WTC11 (cell line): ENCODE data around the gene CASP6. TPM values are rescaled to one million over a fixed set of nuclear protein-coding genes. Genes with fewer than 3 reads are reported as not detected.

Experiments
- ATAC-seq: fragments of 200-7000 bp; cut with Tn5 transposase; 2 replicates; pipeline ENCODE4 v1.10.0; 2021; ENCODE audit warnings: mild to moderate bottlenecking, moderate library complexity
- CTCF ChIA-PET: fragments of 300-600 bp; sonication (Branson Sonifier 250); formaldehyde crosslinking; loops from one replicate; lab custom pipeline; 2021; ENCODE audit warnings: antibody characterized with exemption; lab: Charles Lee
- POLR2A ChIA-PET: fragments of 350-600 bp; sonication (Branson Sonifier 250); formaldehyde crosslinking; loops from one replicate; lab custom pipeline; 2021; ENCODE audit warnings: antibody characterized with exemption; lab: Charles Lee
- DNase-seq: peaks from one replicate; pipeline ENCODE4 v3.0.0; 2021; ENCODE audit warnings: low spot score
- H3K27ac Mint-ChIP-seq: 2 replicates; pipeline ENCODE4 v1.8.0; 2021; ENCODE audit warnings: mixed read lengths
- H3K27me3 Mint-ChIP-seq: 2 replicates; pipeline ENCODE4 v1.8.0; 2021; ENCODE audit warnings: low read depth, mild to moderate bottlenecking, moderate library complexity, mixed read lengths
- H3K36me3 Mint-ChIP-seq: 2 replicates; pipeline ENCODE4 v1.8.0; 2021; ENCODE audit warnings: mixed read lengths
- H3K4me1 Mint-ChIP-seq: 2 replicates; pipeline ENCODE4 v1.8.0; 2022; ENCODE audit warnings: mixed read lengths
- H3K4me3 Mint-ChIP-seq: 2 replicates; pipeline ENCODE4 v1.8.0; 2021; ENCODE audit warnings: mild to moderate bottlenecking, moderate library complexity, mixed read lengths
- H3K9me3 Mint-ChIP-seq: 2 replicates; pipeline ENCODE4 v1.8.0; 2021; ENCODE audit warnings: mixed read lengths
- CDX4 ChIP-seq: fragments of 250-450 bp; sonication (Bioruptor Pico); IDR thresholded peaks from 2 replicates; pipeline ENCODE4 v1.9.0; 2021; ENCODE audit warnings: moderate library complexity, mild to moderate bottlenecking, inconsistent platforms, borderline replicate concordance
- CREM ChIP-seq: sonication (generic); formaldehyde crosslinking; IDR thresholded peaks from 2 replicates; pipeline ENCODE4 v1.8.1; 2022; ENCODE audit warnings: mild to moderate bottlenecking, missing genetic modification reagents, moderate library complexity
- E2F1 ChIP-seq: sonication (generic); formaldehyde crosslinking; IDR thresholded peaks from 2 replicates; pipeline ENCODE4 v1.8.0; 2022; ENCODE audit warnings: mild to moderate bottlenecking, missing genetic modification reagents
- E2F5 ChIP-seq: sonication (generic); formaldehyde crosslinking; IDR thresholded peaks from 2 replicates; pipeline ENCODE4 v1.8.1; 2022; ENCODE audit warnings: mild to moderate bottlenecking, moderate library complexity, missing genetic modification reagents
- MYBL2 ChIP-seq: sonication (generic); formaldehyde crosslinking; IDR thresholded peaks from 2 replicates; pipeline ENCODE4 v1.8.1; 2023; ENCODE audit warnings: mild to moderate bottlenecking, moderate library complexity, missing genetic modification reagents
- NFYB ChIP-seq: sonication (generic); formaldehyde crosslinking; conservative IDR thresholded peaks from 2 replicates; pipeline ENCODE4 v1.8.0; 2022; ENCODE audit warnings: low read depth, missing genetic modification reagents
- NR1H2 ChIP-seq: sonication (generic); formaldehyde crosslinking; IDR thresholded peaks from 2 replicates; pipeline ENCODE4 v1.9.0; 2021; ENCODE audit warnings: mild to moderate bottlenecking, moderate library complexity, missing genetic modification reagents
- NR2C2 ChIP-seq: sonication (generic); formaldehyde crosslinking; IDR thresholded peaks from 2 replicates; pipeline ENCODE4 v1.8.0; 2022; ENCODE audit warnings: mild to moderate bottlenecking, missing genetic modification reagents
- PRRX2 ChIP-seq: fragments of 250-450 bp; sonication (Bioruptor Pico); IDR thresholded peaks from 2 replicates; pipeline ENCODE4 v1.8.0; 2021; ENCODE audit warnings: mild to moderate bottlenecking
- RELA ChIP-seq: sonication (generic); formaldehyde crosslinking; IDR thresholded peaks from 2 replicates; pipeline ENCODE4 v1.8.1; 2022; ENCODE audit warnings: missing genetic modification reagents, mild to moderate bottlenecking, borderline replicate concordance
- SMAD3 ChIP-seq: sonication (generic); formaldehyde crosslinking; IDR thresholded peaks from 2 replicates; pipeline ENCODE4 v1.8.0; 2022; ENCODE audit warnings: missing genetic modification reagents, mild to moderate bottlenecking, borderline replicate concordance
- STAT6 ChIP-seq: sonication (generic); formaldehyde crosslinking; conservative IDR thresholded peaks from 2 replicates; pipeline ENCODE4 v1.8.1; 2023; ENCODE audit warnings: mild to moderate bottlenecking, low read depth, missing genetic modification reagents, moderate library complexity
- TCF7 ChIP-seq: sonication (generic); formaldehyde crosslinking; IDR thresholded peaks from 2 replicates; pipeline ENCODE4 v1.8.0; 2022; ENCODE audit warnings: mild to moderate bottlenecking, low read depth, missing genetic modification reagents, moderate library complexity
- TEAD4 ChIP-seq: sonication (generic); formaldehyde crosslinking; IDR thresholded peaks from 2 replicates; pipeline ENCODE4 v1.8.0; 2022; ENCODE audit warnings: mild to moderate bottlenecking, missing genetic modification reagents
- ZNF263 ChIP-seq: sonication (generic); formaldehyde crosslinking; IDR thresholded peaks from 2 replicates; pipeline ENCODE4 v1.8.1; 2022; ENCODE audit warnings: low read depth, mild to moderate bottlenecking, moderate library complexity, missing genetic modification reagents
- ZNF317 ChIP-seq: sonication (generic); formaldehyde crosslinking; IDR thresholded peaks from 2 replicates; pipeline ENCODE4 v1.8.1; 2023; ENCODE audit warnings: low read depth, mild to moderate bottlenecking, moderate library complexity, missing genetic modification reagents, borderline replicate concordance
- ZNF416 ChIP-seq: fragments of 250-450 bp; sonication (Bioruptor Pico); IDR thresholded peaks from 2 replicates; pipeline ENCODE4 v1.9.0; 2021; ENCODE audit warnings: mild to moderate bottlenecking, inconsistent platforms
- ZNF423 ChIP-seq: fragments of 250-450 bp; sonication (Bioruptor Pico); IDR thresholded peaks from 2 replicates; pipeline ENCODE4 v2.1.2; 2022; ENCODE audit warnings: mild to moderate bottlenecking, moderate library complexity
- ZNF671 ChIP-seq: fragments of 250-450 bp; sonication (Bioruptor Pico); IDR thresholded peaks from 2 replicates; pipeline ENCODE4 v1.8.0; 2021; ENCODE audit warnings: mild to moderate bottlenecking
- ZSCAN18 ChIP-seq: fragments of 250-450 bp; sonication (Bioruptor Pico); IDR thresholded peaks from 2 replicates; pipeline ENCODE4 v2.1.2; 2022; ENCODE audit warnings: mild to moderate bottlenecking, moderate library complexity
- total RNA-seq: library from RNA; stranded (reverse); gene quantifications from 3 replicates; pipeline ENCODE4 v1.2.3, GENCODE V29; 2021
- TF ChIP-seq, protein P1 (sequence below): fragments of 250-450 bp; sonication (Bioruptor Pico); IDR thresholded peaks from 2 replicates; pipeline ENCODE4 v1.9.0; 2021; ENCODE audit warnings: mild to moderate bottlenecking
- TF ChIP-seq, protein P2 (sequence below): sonication (generic); formaldehyde crosslinking; IDR thresholded peaks from 2 replicates; pipeline ENCODE4 v1.8.1; 2022; ENCODE audit warnings: low read depth, mild to moderate bottlenecking, moderate library complexity, missing genetic modification reagents, borderline replicate concordance
- TF ChIP-seq, protein P3 (sequence below): sonication (generic); formaldehyde crosslinking; IDR thresholded peaks from 2 replicates; pipeline ENCODE4 v1.8.1; 2023; ENCODE audit warnings: mild to moderate bottlenecking, missing genetic modification reagents
- TF ChIP-seq, protein P4 (sequence below): sonication (generic); formaldehyde crosslinking; IDR thresholded peaks from 2 replicates; pipeline ENCODE4 v1.8.1; 2023; ENCODE audit warnings: mild to moderate bottlenecking, missing genetic modification reagents

The CASP6 gene
- total RNA-seq, 1 experiment from 2014 or later = 26.0 TPM

DNA sequence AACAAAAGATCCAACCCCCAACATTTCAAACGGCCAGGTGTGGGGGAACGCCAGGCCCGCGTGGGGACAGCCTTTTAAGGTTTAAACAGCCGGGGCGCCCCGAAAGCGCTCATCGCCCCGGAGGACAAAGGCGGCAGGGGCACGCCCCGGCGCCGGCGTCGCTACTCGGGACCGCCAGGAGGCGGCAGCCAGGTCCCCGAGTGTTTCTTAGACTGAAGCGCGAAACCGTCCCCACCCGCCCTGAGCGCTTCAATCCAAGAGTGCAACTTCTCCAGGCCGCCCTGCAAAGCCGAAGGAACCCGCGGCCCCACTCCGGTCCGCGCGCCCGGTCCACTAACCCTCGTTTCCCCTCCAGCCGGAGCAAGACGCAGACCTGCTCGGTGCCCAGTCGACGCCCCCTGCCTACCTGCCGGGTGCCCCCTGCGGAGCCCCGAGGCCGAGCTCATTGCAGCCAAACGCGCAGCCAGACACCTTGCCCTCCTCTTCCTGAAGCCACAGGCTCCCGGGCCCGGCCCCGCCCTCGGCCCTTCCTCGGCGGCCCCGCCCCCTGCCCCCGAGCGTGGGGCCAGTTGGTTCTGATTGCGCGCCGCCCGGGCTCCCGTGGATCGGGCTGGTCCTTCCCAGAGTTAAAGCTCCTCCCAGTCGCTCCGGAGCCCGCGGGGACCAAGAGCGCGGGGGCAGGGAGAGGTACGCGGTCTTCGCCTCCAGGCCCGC lies at the start of gene CASP6 (continued):
- TF ChIP-seq CREM (no peak), RELA (CRISPR knock-in tag) (peak; percentile 89), PRRX2 (CRISPR knock-in tag) (no peak; the same call in 1 of the 2 replicates), ZNF317 (no peak), ZNF423 (CRISPR knock-in tag) (no peak), STAT6 (no peak), ZNF416 (CRISPR knock-in tag) (no peak), E2F1 (no peak), E2F5 (peak; percentile 82), ZNF671 (CRISPR knock-in tag) (no peak), MYBL2 (no peak), TEAD4 (CRISPR knock-in tag) (no peak), NR2C2 (no peak)
- TF ChIP-seq, protein P1, sequence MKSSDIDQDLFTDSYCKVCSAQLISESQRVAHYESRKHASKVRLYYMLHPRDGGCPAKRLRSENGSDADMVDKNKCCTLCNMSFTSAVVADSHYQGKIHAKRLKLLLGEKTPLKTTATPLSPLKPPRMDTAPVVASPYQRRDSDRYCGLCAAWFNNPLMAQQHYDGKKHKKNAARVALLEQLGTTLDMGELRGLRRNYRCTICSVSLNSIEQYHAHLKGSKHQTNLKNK = no peak
- TF ChIP-seq, protein P2, sequence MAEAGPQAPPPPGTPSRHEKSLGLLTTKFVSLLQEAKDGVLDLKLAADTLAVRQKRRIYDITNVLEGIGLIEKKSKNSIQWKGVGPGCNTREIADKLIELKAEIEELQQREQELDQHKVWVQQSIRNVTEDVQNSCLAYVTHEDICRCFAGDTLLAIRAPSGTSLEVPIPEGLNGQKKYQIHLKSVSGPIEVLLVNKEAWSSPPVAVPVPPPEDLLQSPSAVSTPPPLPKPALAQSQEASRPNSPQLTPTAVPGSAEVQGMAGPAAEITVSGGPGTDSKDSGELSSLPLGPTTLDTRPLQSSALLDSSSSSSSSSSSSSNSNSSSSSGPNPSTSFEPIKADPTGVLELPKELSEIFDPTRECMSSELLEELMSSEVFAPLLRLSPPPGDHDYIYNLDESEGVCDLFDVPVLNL = 0 out of 2 replicates have a peak, but pooled peaks have one; percentile 41
- TF ChIP-seq, protein P3, sequence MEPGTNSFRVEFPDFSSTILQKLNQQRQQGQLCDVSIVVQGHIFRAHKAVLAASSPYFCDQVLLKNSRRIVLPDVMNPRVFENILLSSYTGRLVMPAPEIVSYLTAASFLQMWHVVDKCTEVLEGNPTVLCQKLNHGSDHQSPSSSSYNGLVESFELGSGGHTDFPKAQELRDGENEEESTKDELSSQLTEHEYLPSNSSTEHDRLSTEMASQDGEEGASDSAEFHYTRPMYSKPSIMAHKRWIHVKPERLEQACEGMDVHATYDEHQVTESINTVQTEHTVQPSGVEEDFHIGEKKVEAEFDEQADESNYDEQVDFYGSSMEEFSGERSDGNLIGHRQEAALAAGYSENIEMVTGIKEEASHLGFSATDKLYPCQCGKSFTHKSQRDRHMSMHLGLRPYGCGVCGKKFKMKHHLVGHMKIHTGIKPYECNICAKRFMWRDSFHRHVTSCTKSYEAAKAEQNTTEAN (CRISPR knock-in tag) = 0 out of 2 replicates have a peak, but pooled peaks have one; percentile 6

DNA sequence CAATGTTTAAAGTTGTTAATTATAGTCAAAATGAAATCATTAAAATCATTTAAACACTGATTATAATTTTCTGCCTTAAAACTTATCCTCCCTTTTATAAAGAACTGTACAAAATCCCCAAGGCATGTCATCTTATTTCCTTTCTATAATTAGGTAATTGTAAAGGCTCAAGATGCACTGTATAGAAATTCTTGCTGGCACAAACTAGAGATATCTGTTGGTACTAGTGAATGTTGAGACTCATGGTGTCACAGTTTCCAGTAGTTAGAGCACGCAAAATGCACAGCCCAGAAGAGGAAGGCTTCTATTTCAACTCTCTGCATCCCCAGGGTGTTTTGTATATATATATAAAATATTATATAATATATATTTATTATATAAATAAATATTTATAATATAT lies 49.3 kb upstream of the CASP6 start:
- no peak for ATAC-seq
- TF ChIP-seq ZNF263 (CRISPR knock-in tag) (no peak), NR1H2 (CRISPR knock-in tag) (no peak), NFYB (CRISPR knock-in tag) (no peak), SMAD3 (CRISPR knock-in tag) (no peak), TEAD4 (CRISPR knock-in tag) (no peak), CDX4 (no peak), ZSCAN18 (CRISPR knock-in tag) (no peak), TCF7 (CRISPR knock-in tag) (no peak)
- TF ChIP-seq, protein P4, sequence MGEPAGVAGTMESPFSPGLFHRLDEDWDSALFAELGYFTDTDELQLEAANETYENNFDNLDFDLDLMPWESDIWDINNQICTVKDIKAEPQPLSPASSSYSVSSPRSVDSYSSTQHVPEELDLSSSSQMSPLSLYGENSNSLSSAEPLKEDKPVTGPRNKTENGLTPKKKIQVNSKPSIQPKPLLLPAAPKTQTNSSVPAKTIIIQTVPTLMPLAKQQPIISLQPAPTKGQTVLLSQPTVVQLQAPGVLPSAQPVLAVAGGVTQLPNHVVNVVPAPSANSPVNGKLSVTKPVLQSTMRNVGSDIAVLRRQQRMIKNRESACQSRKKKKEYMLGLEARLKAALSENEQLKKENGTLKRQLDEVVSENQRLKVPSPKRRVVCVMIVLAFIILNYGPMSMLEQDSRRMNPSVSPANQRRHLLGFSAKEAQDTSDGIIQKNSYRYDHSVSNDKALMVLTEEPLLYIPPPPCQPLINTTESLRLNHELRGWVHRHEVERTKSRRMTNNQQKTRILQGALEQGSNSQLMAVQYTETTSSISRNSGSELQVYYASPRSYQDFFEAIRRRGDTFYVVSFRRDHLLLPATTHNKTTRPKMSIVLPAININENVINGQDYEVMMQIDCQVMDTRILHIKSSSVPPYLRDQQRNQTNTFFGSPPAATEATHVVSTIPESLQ (CRISPR knock-in tag) = no peak
- TF ChIP-seq, all 79 proteins: peak for 0
- Mint-ChIP-seq H3K27me3 (no peaks in the 10 kb centered on the region), H3K4me1 (0 out of 2 replicates have a peak, but pooled peaks cover 2% of the 10 kb centered on the region), H3K9me3 (no peaks in the 10 kb centered on the region), H3K27ac (no peak overlapping the region), H3K36me3 (no peaks in the 10 kb centered on the region), H3K4me3 (no peak overlapping the region)
- ChIA-PET POLR2A (no interaction called here), CTCF (no interaction called here)
- DNase-seq = no peak
